ENCODE results near the gene LRIG1. TPM values are rescaled to one million over a fixed set of nuclear protein-coding genes. Genes with fewer than 3 reads are reported as not detected.

LRIG1 gene
- total RNA-seq, 1 donor from 2014 or later, result 30.7 TPM

DNA sequence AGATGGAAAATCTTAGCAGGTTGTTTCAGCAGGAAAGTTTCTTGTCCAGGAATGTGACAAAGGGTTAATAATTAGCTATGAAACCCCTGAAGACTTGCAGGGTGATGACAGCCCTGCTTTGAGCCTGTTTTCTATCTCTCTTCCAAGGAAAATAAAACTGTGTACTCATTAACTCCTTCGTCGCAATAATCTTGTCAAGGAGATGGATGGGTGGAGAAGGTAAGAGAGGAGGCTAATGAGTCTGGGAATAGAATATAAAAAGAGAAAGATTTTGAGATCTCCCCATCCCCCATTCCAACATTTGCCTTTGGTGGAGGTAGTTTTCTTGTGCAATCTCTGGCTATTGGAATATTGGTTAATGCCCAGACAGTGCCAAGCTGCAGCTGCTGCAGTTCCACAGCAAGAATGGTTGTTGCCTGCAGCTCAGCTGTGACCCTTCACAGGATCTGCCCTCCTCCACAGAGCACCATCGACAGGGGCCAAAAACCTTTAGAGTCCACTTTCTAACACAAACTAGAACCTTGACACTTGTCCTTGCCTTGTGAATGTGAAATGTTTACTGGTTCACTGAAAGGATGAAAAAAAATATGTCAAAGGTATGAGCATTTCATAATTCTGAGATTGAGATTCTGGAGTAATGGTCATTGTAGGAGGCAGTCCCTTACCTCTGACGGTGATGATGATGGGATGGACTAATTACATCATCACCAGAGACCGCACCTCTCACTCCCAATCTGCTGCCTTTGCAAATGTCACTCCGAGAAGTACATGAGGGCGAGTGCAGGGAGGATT lies 4.2 kb upstream of the LRIG1 start:
- Histone ChIP-seq H3K36me3 (no peaks in the 10 kb centered on the region), H3K4me1 (peaks cover 6% of the 10 kb centered on the region), H3K4me3 (no peak overlapping the region), H3K9me3 (no peaks in the 10 kb centered on the region), H3K27me3 (no peaks in the 10 kb centered on the region), H3K27ac (no peak overlapping the region)
- DNase-seq (ENCODE audit: extremely low spot score in 2 of 2), result no peak
- TF ChIP-seq, protein P1, sequence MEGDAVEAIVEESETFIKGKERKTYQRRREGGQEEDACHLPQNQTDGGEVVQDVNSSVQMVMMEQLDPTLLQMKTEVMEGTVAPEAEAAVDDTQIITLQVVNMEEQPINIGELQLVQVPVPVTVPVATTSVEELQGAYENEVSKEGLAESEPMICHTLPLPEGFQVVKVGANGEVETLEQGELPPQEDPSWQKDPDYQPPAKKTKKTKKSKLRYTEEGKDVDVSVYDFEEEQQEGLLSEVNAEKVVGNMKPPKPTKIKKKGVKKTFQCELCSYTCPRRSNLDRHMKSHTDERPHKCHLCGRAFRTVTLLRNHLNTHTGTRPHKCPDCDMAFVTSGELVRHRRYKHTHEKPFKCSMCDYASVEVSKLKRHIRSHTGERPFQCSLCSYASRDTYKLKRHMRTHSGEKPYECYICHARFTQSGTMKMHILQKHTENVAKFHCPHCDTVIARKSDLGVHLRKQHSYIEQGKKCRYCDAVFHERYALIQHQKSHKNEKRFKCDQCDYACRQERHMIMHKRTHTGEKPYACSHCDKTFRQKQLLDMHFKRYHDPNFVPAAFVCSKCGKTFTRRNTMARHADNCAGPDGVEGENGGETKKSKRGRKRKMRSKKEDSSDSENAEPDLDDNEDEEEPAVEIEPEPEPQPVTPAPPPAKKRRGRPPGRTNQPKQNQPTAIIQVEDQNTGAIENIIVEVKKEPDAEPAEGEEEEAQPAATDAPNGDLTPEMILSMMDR (IDR thresholded peaks at IDR 0.05), result no peak
- intact Hi-C loops (cut with DNase I), result loop anchor here (10.0 kb wide), 1 partner anchor 320 kb away; no protein-coding TSS in a partner anchor

DNA sequence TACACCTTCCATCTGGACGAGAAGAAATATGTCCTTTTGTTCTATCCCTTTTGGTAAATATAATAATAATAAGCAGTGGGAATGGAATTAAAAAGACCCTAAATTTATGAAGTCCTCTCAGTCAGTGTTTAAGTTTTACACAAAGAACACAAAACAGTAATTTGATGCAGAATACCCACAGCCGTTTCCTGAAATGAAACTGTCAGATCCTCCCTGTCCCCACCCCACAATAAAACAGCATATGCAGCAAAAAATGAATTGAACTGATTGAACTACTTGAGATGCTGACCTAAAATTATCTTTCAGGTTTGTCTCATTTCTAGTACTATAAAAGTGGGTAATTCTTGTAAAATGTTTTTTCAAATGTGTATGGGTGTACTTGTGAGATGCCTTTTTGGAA lies 2.2 kb upstream of the LRIG1 start:
- H3K4me3 ChIP-seq, result no peak overlapping the region
- no peaks in the 10 kb centered on the region for H3K36me3 ChIP-seq
- H3K27me3 ChIP-seq, result no peaks in the 10 kb centered on the region
- H3K9me3 ChIP-seq, result no peaks in the 10 kb centered on the region
- TF ChIP-seq, protein P1 (IDR thresholded peaks at IDR 0.05), result no peak
- no peak for TF ChIP-seq POLR2AphosphoS5 (IDR thresholded peaks at IDR 0.05; ENCODE audit: insufficient read depth in 1 of 2, low read depth in 1 of 2)
- no peak for TF ChIP-seq POLR2A (IDR thresholded peaks at IDR 0.05)
- DNase-seq (ENCODE audit: extremely low spot score in 2 of 2), result no peak
- intact Hi-C loops (cut with DNase I), result loop anchor here (10.0 kb wide), 1 partner anchor 322 kb away; no protein-coding TSS in a partner anchor
- peaks cover 18% of the 10 kb centered on the region for H3K4me1 ChIP-seq
- H3K27ac ChIP-seq, result no peak overlapping the region

GRCh38 chr3:66502245-66502874 lies 1.5 kb upstream of the LRIG1 start:
- Histone ChIP-seq H3K27ac (no peak overlapping the region), H3K9me3 (no peaks in the 10 kb centered on the region), H3K27me3 (no peaks in the 10 kb centered on the region), H3K4me3 (no peak overlapping the region), H3K4me1 (peaks cover 24% of the 10 kb centered on the region), H3K36me3 (no peaks in the 10 kb centered on the region)
- no peak for DNase-seq (ENCODE audit: extremely low spot score in 2 of 2)
- no peak for TF ChIP-seq POLR2A (IDR thresholded peaks at IDR 0.05)
- no peak for TF ChIP-seq POLR2AphosphoS5 (IDR thresholded peaks at IDR 0.05; ENCODE audit: insufficient read depth in 1 of 2, low read depth in 1 of 2)
- TF ChIP-seq, protein P1 (IDR thresholded peaks at IDR 0.05), result no peak
- intact Hi-C loops (cut with DNase I), result loop anchor here (10.0 kb wide), 1 partner anchor 322 kb away; no protein-coding TSS in a partner anchor

DNA sequence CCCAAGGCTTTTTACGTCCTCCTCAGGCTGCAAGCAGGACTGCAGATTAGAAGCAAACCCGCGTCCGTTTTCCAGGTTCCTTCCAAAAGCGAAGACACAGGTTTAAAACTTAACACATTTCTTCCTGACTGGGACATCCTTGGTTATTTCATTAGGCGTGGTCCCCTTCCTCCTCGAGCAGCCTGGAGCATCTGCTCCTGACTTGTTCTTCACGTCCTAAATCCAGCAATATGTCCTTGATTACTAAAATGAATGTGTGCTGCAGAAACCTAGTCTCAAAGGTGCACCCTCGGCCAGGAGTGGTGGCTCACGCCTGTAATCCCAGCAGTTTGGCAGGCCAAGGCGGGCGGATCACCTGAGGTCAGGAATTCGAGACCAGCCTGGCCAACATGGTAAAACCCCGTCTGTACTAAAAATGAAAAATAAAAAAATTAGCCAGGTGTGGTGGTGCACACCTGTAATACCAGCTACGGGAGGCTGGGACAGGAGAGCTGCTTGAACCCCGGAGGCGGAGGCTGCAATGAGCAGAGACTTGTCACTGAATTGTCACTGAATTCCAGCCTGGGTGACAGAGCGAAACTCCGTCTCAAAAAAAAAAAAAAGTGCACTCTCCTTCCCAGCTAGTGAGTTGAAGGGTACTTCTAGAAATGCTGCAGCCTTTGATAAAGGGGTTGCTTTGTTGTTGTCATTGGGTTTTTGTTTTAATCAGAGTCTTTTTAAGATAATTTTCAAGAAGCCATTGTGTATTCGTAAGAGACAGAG lies 842 bp upstream of the LRIG1 start:
- Histone ChIP-seq H3K4me1 (peaks cover 29% of the 10 kb centered on the region), H3K27me3 (no peaks in the 10 kb centered on the region), H3K27ac (peak overlapping the region; percentile 41), H3K9me3 (no peaks in the 10 kb centered on the region), H3K4me3 (peak overlapping the region; percentile 52 to 72), H3K36me3 (no peaks in the 10 kb centered on the region)
- intact Hi-C loops (cut with DNase I), result loop anchor here (10.0 kb wide), 1 partner anchor 323 kb away; no protein-coding TSS in a partner anchor
- no peak for DNase-seq (ENCODE audit: extremely low spot score in 2 of 2)
- TF ChIP-seq POLR2A (IDR thresholded peaks at IDR 0.05) (no peak), POLR2AphosphoS5 (IDR thresholded peaks at IDR 0.05; ENCODE audit: insufficient read depth in 1 of 2, low read depth in 1 of 2) (no peak)
- TF ChIP-seq, protein P1 (IDR thresholded peaks at IDR 0.05), result no peak
